Upper lobe of right lung (tissue), 1 donor: ENCODE data around the gene RAP1GDS1. TPM values are rescaled to one million over a fixed set of nuclear protein-coding genes. Genes with fewer than 3 reads are reported as not detected.

ENCODE experiments used
- ATAC-seq: fragments of 200-7000 bp; cut with Tn5 transposase; one replicate; pipeline ENCODE4 v1.9.1; 2020; ENCODE audit warnings: mild to moderate bottlenecking, moderate library complexity
- DNase-seq: peaks from one replicate; pipeline ENCODE4 v3.0.0-alpha.2; 2020
- H3K27ac ChIP-seq: fragments of 200-600 bp; one replicate; pipeline ENCODE4 v1.8.0; 2022
- H3K27me3 ChIP-seq: fragments of 200-600 bp; one replicate; pipeline ENCODE4 v1.8.0; 2022; ENCODE audit warnings: mild to moderate bottlenecking
- H3K36me3 ChIP-seq: fragments of 200-600 bp; one replicate; pipeline ENCODE4 v1.8.0; 2022
- H3K4me1 ChIP-seq: fragments of 200-600 bp; one replicate; pipeline ENCODE4 v1.8.0; 2022
- H3K4me3 ChIP-seq: fragments of 200-600 bp; one replicate; pipeline ENCODE4 v1.8.0; 2022; ENCODE audit warnings: mild to moderate bottlenecking
- H3K9me3 ChIP-seq: fragments of 200-600 bp; one replicate; pipeline ENCODE4 v1.8.0; 2022
- CTCF ChIP-seq: fragments of 200-600 bp; IDR thresholded peaks from one replicate; pipeline ENCODE4 v1.8.0; 2022; ENCODE audit warnings: antibody characterized with exemption
- intact Hi-C: fragments of 100-400 bp; cut with DNase I; formaldehyde crosslinking; loops from one replicate; pipeline ENCODE4 v1.11.0; 2022
- total RNA-seq: library from RNA; stranded (reverse); fragmentation: NEBNext Ultra II Directional; extraction: Animal tissue kit (Norgen Biotek cat#: 25700); gene quantifications from one replicate; pipeline ENCODE4 v1.2.1, GENCODE V29; 2021
- donor health status: DM: no; HTN: yes; CAD: no; lungs with severe emphysema.

The RAP1GDS1 gene
- total RNA-seq, 1 donor from 2014 or later: 39.1 TPM

GRCh38 chr4:98253499-98253898 lies 7.7 kb upstream of the RAP1GDS1 start:
- Histone ChIP-seq H3K27me3 (no peaks in the 10 kb centered on the region), H3K36me3 (no peaks in the 10 kb centered on the region), H3K4me3 (no peak overlapping the region), H3K9me3 (no peaks in the 10 kb centered on the region), H3K27ac (no peak overlapping the region), H3K4me1 (no peaks in the 10 kb centered on the region)
- intact Hi-C loops: no loop called here
- ATAC-seq (no peak), DNase-seq (no peak)
- no peak for TF ChIP-seq CTCF

GRCh38 chr4:98260047-98260578 lies 1.1 kb upstream of the RAP1GDS1 start:
- ATAC-seq: peak; percentile 51
- intact Hi-C loops: no loop called here

GRCh38 chr4:98261405-98262291 lies 464 bp downstream of the RAP1GDS1 start:
- intact Hi-C loops: no loop called here
- Histone ChIP-seq H3K36me3 (no peaks in the 10 kb centered on the region), H3K27me3 (no peaks in the 10 kb centered on the region), H3K4me1 (peaks cover 21% of the 10 kb centered on the region), H3K27ac (peak overlapping the region; percentile 86), H3K4me3 (peak overlapping the region; percentile 79), H3K9me3 (no peaks in the 10 kb centered on the region)
- DNase-seq: peak; percentile 79
- TF ChIP-seq CTCF: no peak
- peak; percentile 16 for ATAC-seq

More at GRCh38 chr4:98260047-98260578, 1.1 kb upstream of the RAP1GDS1 start:
- Histone ChIP-seq H3K36me3 (no peaks in the 10 kb centered on the region), H3K27me3 (no peaks in the 10 kb centered on the region), H3K27ac (peak overlapping the region; percentile 99), H3K4me3 (peak overlapping the region; percentile 73), H3K9me3 (no peaks in the 10 kb centered on the region), H3K4me1 (peaks cover 21% of the 10 kb centered on the region)
- peak; percentile 86 for DNase-seq
- TF ChIP-seq CTCF: no peak

GRCh38 chr4:98262431-98262830 lies 1.2 kb downstream of the RAP1GDS1 start:
- intact Hi-C loops: no loop called here

GRCh38 chr4:98267498-98267897 lies 6.3 kb downstream of the RAP1GDS1 start:
- DNase-seq (no peak), ATAC-seq (no peak)
- intact Hi-C loops: no loop called here
- Histone ChIP-seq H3K27me3 (no peaks in the 10 kb centered on the region), H3K9me3 (no peaks in the 10 kb centered on the region), H3K4me1 (peaks cover 11% of the 10 kb centered on the region), H3K36me3 (no peaks in the 10 kb centered on the region), H3K27ac (no peak overlapping the region), H3K4me3 (no peak overlapping the region)
- TF ChIP-seq CTCF: no peak

More at GRCh38 chr4:98262431-98262830, 1.2 kb downstream of the RAP1GDS1 start:
- Histone ChIP-seq H3K36me3 (no peaks in the 10 kb centered on the region), H3K9me3 (no peaks in the 10 kb centered on the region), H3K27ac (peak overlapping the region; percentile 86), H3K27me3 (no peaks in the 10 kb centered on the region), H3K4me1 (peaks cover 21% of the 10 kb centered on the region), H3K4me3 (peak overlapping the region; percentile 79)
- ATAC-seq (no peak), DNase-seq (no peak)
- no peak for TF ChIP-seq CTCF
